HG03460 (cell line): Measurements from ENCODE around the gene RAD21L1.

ENCODE experiments used
- ATAC-seq: cut with Tn5 transposase; IDR thresholded peaks from one replicate; pipeline ENCODE4 v1.9.1; 2021; ENCODE audit not compliant: unreplicated experiment

RAD21L1 gene

DNA sequence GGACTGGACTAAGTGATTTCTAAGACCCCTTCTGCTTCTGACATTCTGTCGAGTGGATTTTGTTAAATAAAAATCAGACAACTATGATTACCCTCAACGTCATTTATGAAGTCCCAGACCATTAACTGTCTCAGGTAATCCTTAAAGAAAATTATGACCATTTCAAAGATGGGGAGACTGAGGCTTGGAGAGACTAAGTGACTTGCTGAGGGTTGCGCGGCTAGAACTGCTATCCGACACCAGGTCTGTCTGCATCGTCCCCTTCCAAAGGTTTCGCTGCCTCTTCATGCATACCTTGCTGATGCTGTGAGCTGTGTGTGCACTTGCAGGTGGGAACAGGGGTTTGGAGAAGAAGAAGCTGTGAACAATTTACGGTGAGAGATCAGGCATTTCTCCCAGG is 43.4 kb downstream of the RAD21L1 start:
- ATAC-seq: no peak

- ATAC-seq: no peak
These were observed 44.0 kb downstream of the RAD21L1 start for GRCh38 chr20:1269850-1270249.

DNA sequence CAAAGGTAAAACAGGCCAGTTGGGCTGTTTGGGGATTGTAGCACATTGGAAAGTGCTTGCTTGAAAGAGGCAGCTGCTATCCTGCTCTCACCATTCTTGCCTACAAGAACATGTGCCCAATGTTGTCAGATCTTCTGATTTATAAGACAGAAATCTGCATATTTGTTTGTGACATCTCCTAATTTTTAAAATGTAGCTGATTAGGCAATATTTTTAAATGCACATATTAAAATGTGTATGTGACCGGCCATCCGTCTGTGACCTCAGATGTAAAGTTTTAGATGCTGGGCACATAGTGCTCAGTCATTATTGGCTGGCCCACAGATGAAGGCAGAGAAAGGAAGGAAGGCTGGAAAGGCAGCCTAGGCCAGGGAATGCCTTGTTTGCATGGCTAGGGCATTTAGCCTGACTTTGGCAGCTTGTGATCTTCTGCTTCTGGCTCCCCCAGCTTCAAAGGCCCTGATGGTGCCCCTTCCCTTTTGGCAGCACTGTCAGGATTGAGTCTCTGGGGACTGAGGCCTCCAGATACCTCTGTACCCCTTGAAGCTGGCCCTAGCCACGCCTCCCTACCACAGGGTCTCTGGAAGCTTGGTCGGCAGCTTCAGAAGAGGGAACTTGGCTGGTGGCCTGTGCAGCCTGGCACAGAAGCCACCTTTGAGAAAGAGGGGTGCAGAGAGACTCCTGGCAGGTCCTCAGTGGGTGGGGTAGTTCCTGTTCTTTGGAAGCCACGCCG is 46.7 kb downstream of the RAD21L1 start:
- ATAC-seq: no peak

DNA sequence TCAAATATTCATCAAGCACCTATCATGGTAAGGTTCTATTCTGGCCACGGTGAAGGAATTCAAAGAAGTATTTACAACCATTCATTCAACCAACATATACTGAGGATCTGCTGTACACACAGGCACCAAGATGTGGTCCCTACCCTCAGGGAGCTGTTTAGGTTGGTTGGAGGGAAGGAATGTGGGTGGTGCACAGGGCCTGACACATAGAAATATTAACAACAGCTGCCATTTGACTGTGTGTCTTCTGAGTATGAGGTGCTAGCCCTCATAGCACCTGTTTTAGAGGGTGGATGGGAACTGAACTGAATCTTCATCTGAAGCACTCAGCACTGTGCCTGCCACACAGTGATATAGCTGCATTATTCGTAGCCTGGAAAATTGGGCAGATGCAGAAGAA is 47.5 kb downstream of the RAD21L1 start:
- no peak for ATAC-seq

DNA sequence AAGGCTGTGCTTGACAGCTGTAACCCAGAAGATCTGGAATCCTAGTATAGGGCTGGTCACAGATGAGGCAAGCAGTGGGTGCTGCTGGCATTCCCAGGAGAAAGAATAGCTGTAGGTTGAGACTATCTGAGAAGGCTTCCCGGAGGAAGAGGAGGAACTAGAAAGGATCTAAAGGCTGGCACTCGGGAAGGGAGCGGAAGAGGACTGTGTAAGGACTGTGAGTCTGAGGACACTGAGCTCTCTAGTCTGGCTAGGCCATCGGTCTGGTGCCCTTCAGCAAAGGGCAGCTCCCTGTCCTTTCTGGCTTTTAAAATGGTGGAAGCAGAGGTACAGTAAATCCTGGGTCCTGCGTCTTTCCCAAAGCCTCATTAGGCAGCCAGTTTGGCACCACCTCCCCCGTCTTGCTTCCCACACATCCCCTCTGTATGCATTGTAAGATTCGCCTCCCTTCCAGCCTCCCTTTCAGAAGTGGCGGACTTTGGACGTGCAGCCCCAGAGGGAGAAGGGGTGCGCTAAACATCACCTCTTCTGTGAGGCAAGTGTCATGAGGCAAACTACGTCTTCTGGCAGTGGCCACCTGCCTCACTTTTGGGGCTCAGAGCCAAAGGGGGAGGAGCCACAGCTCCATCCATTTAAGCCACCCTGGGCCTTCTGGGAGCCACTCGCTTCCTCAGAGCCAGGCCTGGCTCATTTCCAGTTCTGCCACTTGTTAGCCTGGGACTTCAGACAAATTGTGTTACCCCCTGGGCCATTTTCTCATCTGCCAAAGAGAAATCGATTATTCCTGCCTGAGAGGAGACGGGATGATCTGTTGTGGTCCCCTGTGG is 48.9 kb downstream of the RAD21L1 start:
- ATAC-seq: no peak

- no peak for ATAC-seq
These were observed 50.1 kb downstream of the RAD21L1 start for GRCh38 chr20:1275919-1276318.

DNA sequence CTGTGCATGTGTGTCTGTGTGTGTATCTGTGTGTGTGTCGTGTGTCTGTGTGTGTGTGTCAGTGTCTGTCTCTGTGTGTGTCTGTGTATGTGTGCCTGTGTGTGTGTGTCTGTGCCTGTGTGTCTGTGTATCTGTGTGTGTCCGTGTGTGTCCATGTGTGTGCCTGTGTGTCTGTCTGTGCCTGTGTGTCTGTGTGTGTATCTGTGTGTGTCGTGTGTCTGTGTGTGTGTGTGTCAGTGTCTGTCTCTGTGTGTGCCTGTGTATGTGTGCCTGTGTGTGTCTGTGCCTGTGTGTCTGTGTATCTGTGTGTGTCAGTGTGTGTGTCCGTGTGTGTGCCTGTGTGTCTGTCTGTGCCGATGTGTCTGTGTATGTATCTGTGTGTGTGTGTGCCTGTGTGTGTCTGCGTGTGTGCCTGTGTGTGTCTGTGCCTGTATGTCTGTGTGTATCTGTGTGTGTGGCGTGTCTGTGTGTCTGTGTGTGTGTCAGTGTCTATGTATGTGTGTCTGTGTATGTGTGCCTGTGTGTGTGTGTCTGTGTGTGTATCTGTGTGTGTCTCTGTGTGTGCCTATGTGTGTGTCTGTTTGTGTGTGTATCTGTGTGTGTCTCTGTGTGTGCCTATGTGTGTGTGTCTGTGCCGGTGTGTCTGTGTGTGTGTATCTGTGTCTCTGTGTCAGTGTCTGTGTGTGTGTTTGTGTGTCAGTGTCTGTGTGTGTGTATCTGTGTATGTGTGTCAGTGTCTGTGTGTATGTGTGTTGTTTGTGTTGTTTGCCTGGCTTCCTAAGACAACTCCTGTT is 51.9 kb downstream of the RAD21L1 start:
- ATAC-seq: no peak

DNA sequence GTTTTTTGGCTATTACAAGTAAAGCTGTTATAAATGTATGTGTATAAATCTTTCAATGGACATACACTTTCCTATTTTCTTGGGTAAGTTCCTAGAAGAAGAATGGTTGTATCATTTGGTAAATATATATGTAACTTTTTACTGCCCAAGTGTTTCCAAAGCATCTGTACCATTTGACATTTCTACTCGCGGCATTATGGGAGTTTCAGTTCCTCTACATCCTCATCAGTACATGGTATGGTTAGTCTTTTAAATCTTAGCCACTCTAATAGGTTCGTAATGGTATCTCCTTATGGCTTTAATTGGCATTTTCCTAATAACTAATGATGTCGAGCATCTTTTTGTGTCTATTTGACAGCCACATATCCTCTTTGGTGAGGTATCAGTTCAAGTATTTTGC is 53.1 kb downstream of the RAD21L1 start:
- no peak for ATAC-seq

- ATAC-seq: no peak
These were observed 54.6 kb downstream of the RAD21L1 start for GRCh38 chr20:1280195-1281102.

DNA sequence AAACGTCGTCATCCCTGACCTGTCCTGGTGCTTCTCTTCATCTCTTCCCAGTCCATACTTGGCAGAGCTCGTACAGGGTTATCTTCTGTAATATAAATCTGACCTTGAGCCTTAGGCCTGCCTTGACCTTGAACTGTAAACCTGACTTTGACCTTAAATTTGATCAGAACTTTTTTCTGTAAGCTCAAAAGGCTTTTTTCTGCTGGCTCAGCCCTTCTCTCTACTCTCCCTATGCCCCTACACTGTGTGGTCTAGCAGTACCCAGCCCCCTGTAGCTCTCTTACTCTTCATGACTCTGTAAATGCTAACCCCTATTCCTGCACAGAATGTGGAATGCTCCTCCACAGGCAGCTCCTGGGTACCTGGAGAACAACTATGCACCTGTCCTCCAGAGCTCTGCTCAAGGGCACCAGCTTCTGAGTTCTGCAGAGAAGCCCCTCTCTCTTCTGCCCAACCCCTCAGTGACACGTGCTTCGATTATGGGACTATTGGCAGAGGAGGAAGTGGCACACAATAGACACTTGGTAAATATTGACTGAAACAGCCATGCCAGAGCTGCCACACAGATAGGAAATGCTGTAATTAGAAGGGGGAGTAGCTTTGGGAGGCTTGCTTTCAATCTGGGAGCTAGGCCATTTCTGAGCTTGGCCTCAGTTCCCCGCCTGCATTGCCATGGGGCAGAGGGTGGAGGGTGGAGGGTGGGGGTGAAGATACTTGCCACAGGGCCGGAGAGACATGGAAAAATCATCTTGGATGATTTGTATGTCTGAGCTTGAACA is 55.6 kb downstream of the RAD21L1 start:
- no peak for ATAC-seq

DNA sequence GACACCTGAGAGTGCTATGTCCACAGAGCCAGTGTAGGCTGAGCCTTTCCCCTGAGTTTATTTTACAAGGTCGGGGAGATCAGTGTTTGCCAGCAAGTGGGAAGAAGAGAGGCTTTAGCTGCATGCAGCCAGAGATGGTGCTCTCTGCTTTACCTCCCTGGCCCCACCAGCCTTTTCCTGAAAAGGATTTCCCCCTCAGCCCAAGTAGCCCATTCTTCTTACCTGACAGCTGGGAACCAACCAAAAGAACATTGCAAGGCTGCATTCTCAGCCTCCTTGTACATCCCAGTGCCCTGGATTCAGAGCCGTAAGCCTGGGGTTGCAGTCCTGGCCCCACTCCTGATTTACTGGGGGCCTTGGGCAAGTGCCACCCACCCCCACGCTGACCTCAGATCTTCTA is 57.1 kb downstream of the RAD21L1 start:
- ATAC-seq: no peak

GRCh38 chr20:1283522-1284510 is 58.0 kb downstream of the RAD21L1 start:
- ATAC-seq: no peak

DNA sequence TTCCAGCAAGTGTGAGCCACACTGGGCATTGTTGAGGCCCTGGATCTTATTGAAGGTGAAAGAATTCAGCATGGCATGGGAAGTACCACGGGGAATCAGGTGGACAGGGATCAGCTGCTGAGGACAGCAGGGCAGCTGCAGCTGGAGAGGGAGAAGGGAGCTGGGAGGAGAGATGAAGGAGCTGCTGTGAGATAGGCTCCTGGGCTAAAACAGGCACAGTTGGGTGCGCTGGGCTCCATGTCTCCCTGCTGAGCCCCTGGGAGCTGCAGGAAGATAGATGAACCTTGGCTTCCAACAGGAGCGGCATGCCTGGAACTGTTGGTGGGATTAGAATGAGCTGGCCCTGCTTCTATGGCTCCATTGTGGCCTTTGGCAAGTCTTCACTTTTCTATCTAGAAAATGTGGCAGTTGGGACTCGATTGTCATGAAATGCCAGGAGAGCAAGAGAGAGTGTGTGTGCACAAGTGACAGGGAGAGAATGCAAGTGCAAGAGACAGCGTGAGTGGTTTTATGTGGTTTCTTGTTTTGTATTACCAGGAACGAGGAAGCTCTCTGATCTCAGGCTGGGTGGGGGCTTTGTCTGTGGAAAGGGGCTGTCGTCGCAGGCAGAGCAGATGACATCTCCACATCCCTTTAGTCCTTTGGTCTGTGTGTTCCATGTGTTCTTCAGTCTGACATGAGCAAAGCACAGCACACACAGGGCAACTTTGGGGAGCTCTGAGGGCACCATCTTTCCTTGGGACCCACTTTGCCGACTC is 60.6 kb downstream of the RAD21L1 start:
- no peak for ATAC-seq

GRCh38 chr20:1287306-1287705 is 61.5 kb downstream of the RAD21L1 start:
- ATAC-seq: no peak

DNA sequence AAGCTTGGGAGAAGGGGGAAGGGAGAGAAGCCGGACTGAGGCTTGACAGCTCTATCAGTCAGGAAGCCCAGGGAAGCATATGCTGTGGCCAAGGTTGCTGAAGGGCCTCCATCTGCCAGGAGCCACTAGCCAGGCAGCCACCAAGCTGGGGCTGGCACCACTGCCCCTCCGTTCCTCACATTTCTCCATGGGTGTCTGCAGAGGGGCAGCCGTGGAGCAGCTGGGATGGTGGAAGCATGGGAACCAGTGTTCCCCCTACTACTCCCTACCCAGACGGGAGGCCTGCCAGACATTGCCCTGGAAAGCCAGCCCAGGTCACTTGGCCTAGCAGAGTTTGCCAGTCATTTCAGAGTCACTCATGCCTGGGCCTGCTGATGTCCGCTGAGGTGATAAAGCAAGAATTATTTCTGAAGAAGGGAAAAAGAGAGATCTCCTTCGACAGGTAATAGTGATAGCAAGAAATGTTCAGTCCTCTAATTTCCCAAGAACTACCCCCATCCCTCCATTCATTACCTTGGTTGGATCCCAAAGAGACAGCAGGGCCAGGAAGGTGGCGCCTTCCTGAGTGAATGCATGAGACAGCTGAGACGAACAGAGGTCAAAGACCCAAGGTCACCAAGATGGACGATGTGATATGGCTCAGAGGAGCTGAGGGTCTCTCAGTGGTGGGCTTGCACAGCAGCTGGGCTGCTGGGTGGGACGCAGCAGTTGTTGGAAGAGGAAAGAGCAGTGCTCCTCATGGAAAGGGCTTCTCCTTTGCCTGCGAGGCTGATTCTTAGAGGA is 62.1 kb downstream of the RAD21L1 start:
- ATAC-seq: no peak

DNA sequence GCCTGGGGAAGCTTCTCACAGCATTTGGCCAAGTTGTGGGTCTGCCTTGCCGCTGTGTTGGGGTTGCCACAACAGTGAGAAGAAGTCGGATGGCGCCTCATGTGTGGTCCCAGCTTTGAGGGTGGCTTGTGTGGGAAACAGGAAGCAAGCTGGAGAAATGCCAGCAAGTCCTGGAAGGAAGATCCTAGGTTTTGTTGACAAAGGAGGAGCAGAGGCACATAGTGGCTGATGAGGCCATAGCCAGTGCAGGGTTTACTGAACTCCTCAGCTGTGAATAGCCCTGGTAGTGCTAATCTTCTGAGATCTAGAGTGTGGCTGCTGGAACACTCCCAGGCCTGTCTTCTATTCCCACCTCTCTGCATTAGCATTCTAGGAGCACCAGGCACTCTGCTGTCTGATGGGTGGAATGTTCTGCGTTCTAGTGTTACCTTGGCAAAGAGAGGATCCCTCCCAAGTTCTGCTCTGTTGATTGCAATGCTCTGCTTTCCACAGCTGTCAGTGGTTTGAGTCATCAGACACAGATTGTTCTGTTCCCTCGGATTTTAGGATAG is 65.4 kb downstream of the RAD21L1 start:
- no peak for ATAC-seq

DNA sequence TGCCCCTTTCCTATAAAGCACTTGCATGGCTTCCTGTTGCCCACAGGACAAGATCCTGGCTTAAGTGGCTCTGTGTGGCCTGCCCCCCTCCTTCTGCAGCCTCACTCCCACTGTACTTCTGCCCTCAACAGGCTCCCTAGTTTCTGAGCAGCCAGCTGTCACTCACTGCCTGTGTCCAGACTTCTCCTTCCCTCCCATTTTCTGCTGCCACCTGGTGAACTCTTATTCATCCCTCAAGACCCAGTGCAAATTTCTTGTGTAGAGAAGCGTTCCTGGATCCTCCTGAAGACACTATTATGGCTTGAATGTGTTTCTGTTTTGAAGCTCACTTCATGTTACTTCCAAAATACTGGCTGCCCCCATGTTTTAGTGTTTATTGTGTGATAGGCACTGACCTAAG is 66.8 kb downstream of the RAD21L1 start:
- no peak for ATAC-seq
